Activated CD4-positive, alpha-beta T cell treated with anti-CD3 and anti-CD28 coated beads, Interleukin-2, amount 50 U/mL, for 4 hours (primary cell): ENCODE measurements around the gene ZNF397.

Experiments used
- DNase-seq, 2 experiments: peaks; one replicate each; pipeline ENCODE4 v3.0.0-alpha.2; 2020

ZNF397 gene

GRCh38 chr18:35306588-35307250, 65.9 kb downstream of the ZNF397 start:
- DNase-seq, result no peak
